HT-29 (cell line): ENCODE results near the gene CACNA1C. TPM values are rescaled to one million over a fixed set of nuclear protein-coding genes. Genes with fewer than 3 reads are reported as not detected.
"Not testable (repeated sequence)": the region's sequence is repeated elsewhere in the genome, so short reads cannot be mapped to it uniquely, and the experiment has no call there.

Experiments used
- DNase-seq: peaks from one replicate; pipeline ENCODE4 v3.0.0-alpha.2; 2015; ENCODE audit warnings: low spot score
- total RNA-seq: library from RNA; depleted of rRNA; stranded (reverse); fragments of >200 nt; shearing (Covaris generic); gene quantifications from 2 replicates; pipeline ENCODE4 v1.2.3, GENCODE V29; 2014

The CACNA1C gene
- total RNA-seq, 1 experiment from 2014 or later: under 0.01 TPM

GRCh38 chr12:2251526-2252209 lies 198.9 kb downstream of the CACNA1C start:
- no peak for DNase-seq

GRCh38 chr12:2255311-2255710 lies 202.5 kb downstream of the CACNA1C start:
- no peak for DNase-seq

- not testable (repeated sequence) for DNase-seq
Observed at GRCh38 chr12:2255731-2256130, 202.9 kb downstream of the CACNA1C start.

- no peak for DNase-seq
Observed at GRCh38 chr12:2256453-2256852, 203.7 kb downstream of the CACNA1C start.

GRCh38 chr12:2256915-2257314 lies 204.1 kb downstream of the CACNA1C start:
- DNase-seq: no peak

GRCh38 chr12:2258025-2258424 lies 205.2 kb downstream of the CACNA1C start:
- no peak for DNase-seq

- DNase-seq: no peak
Observed at GRCh38 chr12:2259369-2259768, 206.6 kb downstream of the CACNA1C start.

- DNase-seq: no peak
Observed at GRCh38 chr12:2260441-2260840, 207.7 kb downstream of the CACNA1C start.

- no peak for DNase-seq
Observed at GRCh38 chr12:2261708-2262107, 208.9 kb downstream of the CACNA1C start.

GRCh38 chr12:2262449-2262848 lies 209.7 kb downstream of the CACNA1C start:
- DNase-seq: no peak

GRCh38 chr12:2263901-2264300 lies 211.1 kb downstream of the CACNA1C start:
- no peak for DNase-seq

- DNase-seq: no peak
Observed at GRCh38 chr12:2264651-2265232, 212.0 kb downstream of the CACNA1C start.

- no peak for DNase-seq
Observed at GRCh38 chr12:2265461-2266167, 212.8 kb downstream of the CACNA1C start.

- DNase-seq: no peak
Observed at GRCh38 chr12:2266666-2267620, 214.2 kb downstream of the CACNA1C start.

- no peak for DNase-seq
Observed at GRCh38 chr12:2267703-2268470, 215.1 kb downstream of the CACNA1C start.

GRCh38 chr12:2268471-2269286 lies 215.9 kb downstream of the CACNA1C start:
- no peak for DNase-seq

- DNase-seq: no peak
Observed at GRCh38 chr12:2270846-2271245, 218.1 kb downstream of the CACNA1C start.

- DNase-seq: no peak
Observed at GRCh38 chr12:2271961-2272360, 219.2 kb downstream of the CACNA1C start.

GRCh38 chr12:2273288-2273687 lies 220.5 kb downstream of the CACNA1C start:
- DNase-seq: no peak

- no peak for DNase-seq
Observed at GRCh38 chr12:2273751-2274150, 221.0 kb downstream of the CACNA1C start.
